ENCODE measurements around the gene ACAP1.

DNA sequence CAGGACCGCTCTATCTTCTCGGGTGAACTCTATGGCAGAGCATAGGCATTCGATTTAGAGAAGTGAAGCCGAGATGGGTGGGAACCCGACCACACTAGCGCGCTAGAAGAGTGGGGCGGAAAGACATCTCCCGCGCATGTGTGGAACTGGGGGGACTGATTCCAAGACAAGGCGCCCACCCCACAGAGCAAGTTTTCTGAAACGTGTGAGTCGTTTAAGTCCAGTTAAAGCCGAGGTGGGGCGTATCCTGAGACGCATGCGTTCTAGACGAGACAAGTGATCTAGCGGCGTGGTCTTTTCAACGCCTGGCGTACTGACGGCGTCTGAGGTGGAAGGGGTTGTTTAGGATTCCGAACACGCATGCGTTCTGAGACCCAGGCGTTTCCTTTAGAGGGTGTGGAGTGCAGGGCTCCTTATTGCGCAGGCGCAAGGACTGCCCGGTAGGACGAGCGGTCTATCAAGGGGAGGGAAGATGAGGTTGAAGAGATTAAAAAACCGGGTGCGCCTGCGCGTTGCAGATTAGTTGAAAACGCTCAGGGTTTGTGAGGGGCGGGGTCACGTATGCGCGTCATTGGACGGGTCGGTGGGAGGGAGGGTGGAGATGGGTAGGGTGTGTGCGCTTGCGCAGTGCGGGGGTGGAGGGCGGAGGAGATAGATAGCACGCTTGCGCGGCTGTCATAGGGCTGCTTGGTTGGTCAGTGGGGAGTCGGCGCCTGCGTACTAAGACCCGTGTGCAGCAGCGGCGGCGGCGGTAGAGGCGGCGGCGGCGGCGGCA is 29.2 kb upstream of the ACAP1 start, which contains the start of gene EIF5A:
- TF ChIP-seq, protein P1, sequence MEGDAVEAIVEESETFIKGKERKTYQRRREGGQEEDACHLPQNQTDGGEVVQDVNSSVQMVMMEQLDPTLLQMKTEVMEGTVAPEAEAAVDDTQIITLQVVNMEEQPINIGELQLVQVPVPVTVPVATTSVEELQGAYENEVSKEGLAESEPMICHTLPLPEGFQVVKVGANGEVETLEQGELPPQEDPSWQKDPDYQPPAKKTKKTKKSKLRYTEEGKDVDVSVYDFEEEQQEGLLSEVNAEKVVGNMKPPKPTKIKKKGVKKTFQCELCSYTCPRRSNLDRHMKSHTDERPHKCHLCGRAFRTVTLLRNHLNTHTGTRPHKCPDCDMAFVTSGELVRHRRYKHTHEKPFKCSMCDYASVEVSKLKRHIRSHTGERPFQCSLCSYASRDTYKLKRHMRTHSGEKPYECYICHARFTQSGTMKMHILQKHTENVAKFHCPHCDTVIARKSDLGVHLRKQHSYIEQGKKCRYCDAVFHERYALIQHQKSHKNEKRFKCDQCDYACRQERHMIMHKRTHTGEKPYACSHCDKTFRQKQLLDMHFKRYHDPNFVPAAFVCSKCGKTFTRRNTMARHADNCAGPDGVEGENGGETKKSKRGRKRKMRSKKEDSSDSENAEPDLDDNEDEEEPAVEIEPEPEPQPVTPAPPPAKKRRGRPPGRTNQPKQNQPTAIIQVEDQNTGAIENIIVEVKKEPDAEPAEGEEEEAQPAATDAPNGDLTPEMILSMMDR (IDR thresholded peaks at IDR 0.05) = peak in 1 of 6 experiments; percentile 8
- TF ChIP-seq EP300 (IDR thresholded peaks at IDR 0.05) (no peak), POLR2AphosphoS5 (IDR thresholded peaks at IDR 0.05) (peak; percentile 83 to 88), POLR2A (IDR thresholded peaks at IDR 0.05) (peak in 3 of 4 donors; percentile 57 to 92 (median 85))

Measured in upper lobe of left lung (tissue), 4 donors.